CD4-positive, alpha-beta T cell treated with Interleukin-21 for 1 hour (primary cell): ENCODE results near the gene MCTP2.

Experiments used
- DNase-seq: peaks from one replicate; pipeline ENCODE4 v3.0.0-alpha.2; 2020

The MCTP2 gene

GRCh38 chr15:94362385-94363092, 131.2 kb downstream of the MCTP2 start:
- no peak for DNase-seq

GRCh38 chr15:94363382-94363781, 132.0 kb downstream of the MCTP2 start:
- no peak for DNase-seq

GRCh38 chr15:94366781-94367180, 135.4 kb downstream of the MCTP2 start:
- DNase-seq = no peak

- no peak for DNase-seq
These were observed 136.6 kb downstream of the MCTP2 start for GRCh38 chr15:94367726-94368535.

- DNase-seq = no peak
These were observed 139.0 kb downstream of the MCTP2 start for GRCh38 chr15:94370206-94370935.

- DNase-seq = no peak
These were observed 139.6 kb downstream of the MCTP2 start for GRCh38 chr15:94370936-94371285.

GRCh38 chr15:94372821-94373220, 141.5 kb downstream of the MCTP2 start:
- no peak for DNase-seq

GRCh38 chr15:94375997-94376396, 144.6 kb downstream of the MCTP2 start:
- DNase-seq = no peak

- DNase-seq = no peak
These were observed 148.6 kb downstream of the MCTP2 start for GRCh38 chr15:94379986-94380385.

- no peak for DNase-seq
These were observed 149.4 kb downstream of the MCTP2 start for GRCh38 chr15:94380798-94381197.

- no peak for DNase-seq
These were observed 150.0 kb downstream of the MCTP2 start for GRCh38 chr15:94381384-94381783.

GRCh38 chr15:94383041-94383440, 151.7 kb downstream of the MCTP2 start:
- DNase-seq = no peak

- no peak for DNase-seq
These were observed 152.3 kb downstream of the MCTP2 start for GRCh38 chr15:94383706-94384105.

- DNase-seq = no peak
These were observed 154.1 kb downstream of the MCTP2 start for GRCh38 chr15:94385441-94385840.

GRCh38 chr15:94386351-94386750, 155.0 kb downstream of the MCTP2 start:
- DNase-seq = no peak

- no peak for DNase-seq
These were observed 156.1 kb downstream of the MCTP2 start for GRCh38 chr15:94387442-94387841.

- DNase-seq = no peak
These were observed 156.6 kb downstream of the MCTP2 start for GRCh38 chr15:94387849-94388441.

GRCh38 chr15:94395640-94396039, 164.3 kb downstream of the MCTP2 start:
- no peak for DNase-seq

GRCh38 chr15:94397337-94397736, 166.0 kb downstream of the MCTP2 start:
- no peak for DNase-seq

GRCh38 chr15:94398001-94398400, 166.6 kb downstream of the MCTP2 start:
- no peak for DNase-seq

- no peak for DNase-seq
These were observed 169.4 kb downstream of the MCTP2 start for GRCh38 chr15:94400526-94401298.

GRCh38 chr15:94403331-94403730, 172.0 kb downstream of the MCTP2 start:
- DNase-seq = no peak
